WERI-Rb-1 (cell line): ENCODE data around the gene UNC5B.

ENCODE experiments used
- DNase-seq: peaks from one replicate; pipeline ENCODE4 v3.0.0-alpha.2; 2020
- H3K27ac ChIP-seq: fragments of 250-450 bp; sonication (Bioruptor Pico); 2 replicates; pipeline ENCODE4 v1.5.1; 2020; ENCODE audit warnings: mild to moderate bottlenecking, moderate library complexity
- H3K27me3 ChIP-seq: fragments of 250-450 bp; sonication (Bioruptor Pico); 2 replicates; pipeline ENCODE4 v1.5.1; 2021; ENCODE audit warnings: mild to moderate bottlenecking, low read depth, moderate library complexity; ENCODE audit not compliant: insufficient read depth, severe bottlenecking
- H3K36me3 ChIP-seq: fragments of 250-450 bp; sonication (Bioruptor Pico); 2 replicates; pipeline ENCODE4 v1.5.1; 2020; ENCODE audit warnings: mild to moderate bottlenecking, moderate library complexity
- H3K4me3 ChIP-seq: 2 replicates; pipeline ENCODE4 v1.5.1; 2011; ENCODE audit warnings: low read depth, mild to moderate bottlenecking, control low read depth, low read length
- H3K9me3 ChIP-seq: fragments of 250-450 bp; sonication (Bioruptor Pico); 2 replicates; pipeline ENCODE4 v1.5.1; 2021; ENCODE audit warnings: mild to moderate bottlenecking, moderate library complexity; ENCODE audit not compliant: severe bottlenecking
- CTCF ChIP-seq: IDR thresholded peaks from 2 replicates; pipeline ENCODE4 v1.5.1; 2011; ENCODE audit warnings: low read depth, mild to moderate bottlenecking, control low read depth, inconsistent platforms, low read length

Gene UNC5B

DNA sequence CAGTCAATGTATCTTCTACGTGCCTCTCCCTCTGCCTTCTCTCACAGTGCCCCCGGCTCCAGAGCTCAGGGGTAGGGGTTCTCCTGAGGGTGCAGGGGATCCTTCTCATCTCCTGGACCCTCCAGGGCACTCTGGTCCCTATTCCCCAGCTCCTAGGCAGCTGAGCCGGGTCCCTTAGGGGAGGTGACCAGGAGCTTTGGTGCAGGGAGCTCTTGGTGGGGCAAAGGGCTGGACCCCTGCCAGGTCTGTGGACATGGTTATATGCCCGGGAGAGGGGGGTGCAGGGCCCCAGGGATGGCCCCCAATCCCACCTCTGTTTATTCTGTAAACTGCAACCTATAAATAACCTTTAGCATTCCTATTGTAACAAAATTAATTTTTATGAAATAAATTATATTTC lies 90.1 kb downstream of the UNC5B start:
- peaks cover 14% of the 10 kb centered on the region for H3K36me3 ChIP-seq
- H3K9me3 ChIP-seq, result no peaks in the 10 kb centered on the region
- no peak overlapping the region for H3K27ac ChIP-seq
- no peak overlapping the region for H3K4me3 ChIP-seq
- H3K27me3 ChIP-seq, result no peaks in the 10 kb centered on the region
- TF ChIP-seq CTCF, result no peak
- DNase-seq, result no peak

- no peak overlapping the region for H3K4me3 ChIP-seq
- H3K36me3 ChIP-seq, result peaks cover 10% of the 10 kb centered on the region
- H3K27ac ChIP-seq, result no peak overlapping the region
- peak; percentile 58 for TF ChIP-seq CTCF
- no peaks in the 10 kb centered on the region for H3K27me3 ChIP-seq
- peak; percentile 45 for DNase-seq
- no peaks in the 10 kb centered on the region for H3K9me3 ChIP-seq
Observed at GRCh38 chr10:71302874-71303568, 90.7 kb downstream of the UNC5B start.

DNA sequence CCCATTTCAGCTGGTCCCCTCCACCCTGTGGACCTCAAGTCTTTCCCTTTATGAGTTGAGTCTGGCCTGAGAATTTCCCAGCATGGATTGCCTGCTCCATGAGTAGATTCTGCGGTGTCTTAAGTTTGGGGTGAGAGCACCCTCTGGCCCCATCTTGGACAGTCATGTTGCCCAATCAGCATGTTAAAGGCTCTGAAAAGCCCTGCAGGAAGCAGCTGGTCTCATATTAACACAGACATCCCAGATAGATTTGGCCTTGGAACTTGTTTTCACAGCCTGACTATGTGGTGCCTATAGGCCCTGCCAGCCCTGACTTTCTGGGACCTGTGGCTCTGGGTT lies 91.2 kb downstream of the UNC5B start:
- no peak for DNase-seq
- no peak overlapping the region for H3K4me3 ChIP-seq
- peaks cover 7% of the 10 kb centered on the region for H3K36me3 ChIP-seq
- H3K9me3 ChIP-seq, result no peaks in the 10 kb centered on the region
- TF ChIP-seq CTCF, result no peak
- H3K27me3 ChIP-seq, result no peaks in the 10 kb centered on the region
- H3K27ac ChIP-seq, result no peak overlapping the region

DNA sequence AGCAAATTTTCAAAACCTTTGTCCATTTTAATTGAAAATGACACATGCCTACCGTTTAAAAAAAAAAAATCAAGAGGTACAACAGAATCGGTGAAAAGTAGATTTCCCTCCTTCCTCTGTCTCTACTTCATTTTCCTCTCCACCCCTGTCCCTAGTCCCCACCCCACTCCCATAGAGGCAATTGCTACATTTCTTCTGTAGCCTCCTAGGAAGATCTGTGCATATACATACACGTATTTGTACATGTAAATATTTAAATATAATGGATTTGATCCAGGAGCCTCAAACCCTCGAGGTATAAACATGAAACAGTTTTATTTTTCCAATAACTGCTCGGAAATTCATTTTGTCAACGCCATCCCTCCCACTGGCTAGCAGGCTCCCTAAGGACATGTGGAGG lies 92.5 kb downstream of the UNC5B start:
- no peak overlapping the region for H3K4me3 ChIP-seq
- no peaks in the 10 kb centered on the region for H3K27me3 ChIP-seq
- no peaks in the 10 kb centered on the region for H3K36me3 ChIP-seq
- H3K9me3 ChIP-seq, result no peaks in the 10 kb centered on the region
- H3K27ac ChIP-seq, result no peak overlapping the region
- no peak for DNase-seq
- no peak for TF ChIP-seq CTCF

DNA sequence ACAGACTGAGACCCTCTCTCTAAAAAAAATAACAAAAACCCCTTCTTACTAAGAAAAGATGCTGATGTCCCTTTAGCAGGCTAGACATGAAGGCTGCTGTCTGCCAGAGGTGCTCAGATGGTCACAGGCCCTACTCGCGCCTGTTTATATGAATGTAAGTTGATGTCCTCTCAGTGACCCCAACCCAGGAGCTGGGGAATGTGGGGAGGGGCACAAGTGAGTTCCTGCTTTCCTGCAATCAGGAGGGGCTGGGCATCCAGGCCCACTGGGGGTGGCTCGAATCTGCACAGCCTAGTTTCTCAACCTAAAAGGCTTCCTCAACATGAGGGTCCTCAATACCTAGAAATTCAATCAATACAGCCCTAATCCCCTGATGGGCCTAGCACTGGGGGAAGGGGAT lies 94.6 kb downstream of the UNC5B start:
- Histone ChIP-seq H3K36me3 (no peaks in the 10 kb centered on the region), H3K4me3 (no peak overlapping the region)
- no peak for TF ChIP-seq CTCF

DNA sequence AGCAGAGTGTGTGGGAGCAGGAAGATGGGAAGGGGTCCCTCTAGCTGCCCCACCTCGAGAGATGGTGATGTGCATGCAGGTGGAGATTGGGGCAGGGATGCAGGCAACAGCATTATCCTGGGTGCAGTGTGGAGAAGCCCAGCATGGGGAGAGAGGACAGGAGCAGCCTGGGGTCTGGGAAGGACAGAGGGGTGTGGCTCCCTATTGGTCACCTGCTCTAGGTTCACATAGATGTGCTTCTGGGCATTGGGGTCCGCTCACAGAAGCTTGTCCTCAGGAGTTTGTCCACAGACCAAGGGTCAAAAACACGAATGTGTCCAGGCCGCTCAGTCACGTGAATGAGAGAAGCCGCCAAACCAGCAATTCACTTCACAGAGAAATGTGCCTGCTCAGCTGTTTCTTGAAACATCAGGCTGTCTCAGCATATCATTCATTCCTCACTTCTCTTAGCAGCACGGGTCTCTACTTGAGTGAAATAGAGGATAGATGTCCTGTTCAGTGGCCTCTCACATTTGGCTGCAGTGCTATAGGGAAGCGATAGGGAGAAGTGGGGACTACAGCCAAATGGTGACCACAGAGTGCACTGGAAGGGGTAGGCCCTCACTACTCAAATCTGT lies 95.2 kb downstream of the UNC5B start:
- no peaks in the 10 kb centered on the region for H3K36me3 ChIP-seq
- no peak for DNase-seq
- no peak for TF ChIP-seq CTCF

More for the DNA sequence above, 94.6 kb downstream of the UNC5B start:
- Histone ChIP-seq H3K9me3 (no peaks in the 10 kb centered on the region), H3K27ac (no peak overlapping the region), H3K27me3 (no peaks in the 10 kb centered on the region)
- no peak for DNase-seq

More for the DNA sequence above, 95.2 kb downstream of the UNC5B start:
- Histone ChIP-seq H3K27me3 (no peaks in the 10 kb centered on the region), H3K4me3 (no peak overlapping the region), H3K27ac (no peak overlapping the region), H3K9me3 (no peaks in the 10 kb centered on the region)
